Loucy (cell line): Measurements from ENCODE around the gene STX8.

Experiments
- H2AFZ ChIP-seq: fragments of 200-600 bp; sonication (generic); 2 replicates; pipeline ENCODE4 v1.6.0; 2016; ENCODE audit warnings: antibody characterized with exemption, mild to moderate bottlenecking, low read length, moderate library complexity
- H3F3A ChIP-seq: fragments of 200-600 bp; 2 replicates; pipeline ENCODE4 v1.6.0; 2016; ENCODE audit warnings: antibody characterized with exemption, low read depth, mild to moderate bottlenecking
- H3K27me3 ChIP-seq: fragments of 200-600 bp; sonication (generic); 2 replicates; pipeline ENCODE4 v1.6.1; 2014; ENCODE audit warnings: low read length, mild to moderate bottlenecking; ENCODE audit not compliant: insufficient read depth, poor library complexity, severe bottlenecking
- H3K36me3 ChIP-seq: fragments of 200-600 bp; sonication (generic); 2 replicates; pipeline ENCODE4 v1.6.1; 2016; ENCODE audit warnings: low read length; ENCODE audit not compliant: insufficient read depth
- H3K4me1 ChIP-seq: fragments of 200-600 bp; sonication (generic); 2 replicates; pipeline ENCODE4 v1.5.1; 2014; ENCODE audit warnings: low read length, mild to moderate bottlenecking; ENCODE audit not compliant: insufficient read depth, poor library complexity, severe bottlenecking
- H3K4me2 ChIP-seq: fragments of 200-600 bp; sonication (generic); 2 replicates; pipeline ENCODE4 v1.6.0; 2014; ENCODE audit warnings: antibody characterized with exemption, low read length, low read depth, mild to moderate bottlenecking; ENCODE audit not compliant: poor library complexity, severe bottlenecking
- H3K4me3 ChIP-seq: fragments of 200-600 bp; sonication (generic); 2 replicates; pipeline ENCODE4 v1.5.1; 2014; ENCODE audit warnings: low read length, mild to moderate bottlenecking, mixed read lengths; ENCODE audit not compliant: poor library complexity, severe bottlenecking
- H3K79me2 ChIP-seq: fragments of 200-600 bp; sonication (generic); 2 replicates; pipeline ENCODE4 v1.6.1; 2014; ENCODE audit warnings: low read length; ENCODE audit not compliant: insufficient read depth
- H3K9ac ChIP-seq: fragments of 200-600 bp; sonication (generic); 2 replicates; pipeline ENCODE4 v1.6.0; 2014; ENCODE audit warnings: mild to moderate bottlenecking, low read depth, low read length, moderate library complexity; ENCODE audit not compliant: poor library complexity, severe bottlenecking
- H3K9me2 ChIP-seq: fragments of 200-600 bp; sonication (generic); replicated peaks from 2 replicates; pipeline ENCODE4 v1.6.1; 2016; ENCODE audit warnings: low read depth, low read length, mixed read lengths
- H3K9me3 ChIP-seq: fragments of 200-600 bp; sonication (generic); 2 replicates; pipeline ENCODE4 v1.6.1; 2014; ENCODE audit warnings: mild to moderate bottlenecking, antibody characterized with exemption, low read length, low read depth; ENCODE audit not compliant: insufficient read depth
- H4K20me1 ChIP-seq: fragments of 200-600 bp; sonication (generic); 2 replicates; pipeline ENCODE4 v1.6.0; 2014; ENCODE audit warnings: antibody characterized with exemption, low read length, mild to moderate bottlenecking; ENCODE audit not compliant: insufficient read depth, poor library complexity, severe bottlenecking
- CTCF ChIP-seq: fragments of 200-600 bp; sonication (generic); conservative IDR thresholded peaks from 2 replicates; pipeline ENCODE4 v1.5.1; 2014; ENCODE audit warnings: mild to moderate bottlenecking, antibody characterized with exemption, low read length
- EZH2phosphoT487 ChIP-seq: fragments of 200-600 bp; IDR thresholded peaks from 2 replicates; pipeline ENCODE4 v1.6.1; 2018; ENCODE audit warnings: antibody characterized with exemption, mild to moderate bottlenecking, moderate library complexity, borderline replicate concordance

STX8 gene

GRCh38 chr17:9529033-9529700, 46.5 kb downstream of the STX8 start:
- no peak for TF ChIP-seq EZH2phosphoT487
- TF ChIP-seq CTCF, result peak; percentile 75

DNA sequence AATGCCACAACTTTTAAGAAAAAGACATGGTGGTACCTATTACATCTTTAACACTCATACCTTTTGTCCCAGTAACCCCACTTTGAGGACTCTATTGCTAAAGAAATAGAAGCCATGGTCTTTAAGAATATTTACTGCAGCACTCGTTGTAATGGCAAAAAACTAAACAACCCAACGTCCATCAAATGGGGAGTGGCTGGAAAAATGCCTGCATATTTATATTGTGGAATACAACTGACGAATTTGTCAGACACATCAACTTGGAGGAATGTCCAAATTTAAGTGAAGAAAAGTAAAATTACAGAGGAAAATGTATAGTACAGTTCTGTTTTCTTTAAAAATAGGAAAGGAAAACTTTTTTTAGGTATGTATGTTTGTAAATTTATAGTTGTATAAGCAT, 47.8 kb downstream of the STX8 start:
- H3K9me2 ChIP-seq, result no peaks in the 10 kb centered on the region
- no peak for TF ChIP-seq EZH2phosphoT487
- TF ChIP-seq CTCF, result no peak
- H2AFZ ChIP-seq, result no peak overlapping the region
- H3K4me3 ChIP-seq, result no peak overlapping the region
- H3K79me2 ChIP-seq, result no peaks in the 10 kb centered on the region
- H3K9me3 ChIP-seq, result no peaks in the 10 kb centered on the region
- H3F3A ChIP-seq, result no peaks in the 10 kb centered on the region
- no peak overlapping the region for H3K9ac ChIP-seq
- no peak overlapping the region for H3K4me2 ChIP-seq
- no peaks in the 10 kb centered on the region for H3K4me1 ChIP-seq
- no peaks in the 10 kb centered on the region for H4K20me1 ChIP-seq
- no peaks in the 10 kb centered on the region for H3K27me3 ChIP-seq
- H3K36me3 ChIP-seq, result no peaks in the 10 kb centered on the region

More at GRCh38 chr17:9529033-9529700, 46.5 kb downstream of the STX8 start:
- Histone ChIP-seq H3K4me3 (no peak overlapping the region), H2AFZ (no peak overlapping the region), H3K9me3 (no peaks in the 10 kb centered on the region), H3K27me3 (no peaks in the 10 kb centered on the region), H3K36me3 (no peaks in the 10 kb centered on the region), H4K20me1 (no peaks in the 10 kb centered on the region), H3K79me2 (no peaks in the 10 kb centered on the region), H3K9me2 (no peaks in the 10 kb centered on the region), H3K4me1 (no peaks in the 10 kb centered on the region), H3K9ac (no peak overlapping the region), H3F3A (no peaks in the 10 kb centered on the region), H3K4me2 (no peak overlapping the region)

- Histone ChIP-seq H2AFZ (no peak overlapping the region), H3K27me3 (no peaks in the 10 kb centered on the region), H3K4me1 (peaks cover 8% of the 10 kb centered on the region), H3K9me3 (no peaks in the 10 kb centered on the region), H3K79me2 (no peaks in the 10 kb centered on the region), H3K4me3 (no peak overlapping the region), H3K9me2 (no peaks in the 10 kb centered on the region), H3F3A (no peaks in the 10 kb centered on the region), H4K20me1 (no peaks in the 10 kb centered on the region), H3K9ac (no peak overlapping the region), H3K4me2 (no peak overlapping the region), H3K36me3 (no peaks in the 10 kb centered on the region)
- TF ChIP-seq CTCF (peak; percentile 70), EZH2phosphoT487 (no peak)
Measured at GRCh38 chr17:9522074-9522473, 53.5 kb downstream of the STX8 start.
